NCI-H446 treated with DMSO at 0.1 percent for 48 hours (cell line): ENCODE data around the gene SRGN.

ENCODE experiments used
- DNase-seq: peaks from one replicate; lab custom pipeline; 2025; lab: John Stamatoyannopoulos, UW

SRGN gene

DNA sequence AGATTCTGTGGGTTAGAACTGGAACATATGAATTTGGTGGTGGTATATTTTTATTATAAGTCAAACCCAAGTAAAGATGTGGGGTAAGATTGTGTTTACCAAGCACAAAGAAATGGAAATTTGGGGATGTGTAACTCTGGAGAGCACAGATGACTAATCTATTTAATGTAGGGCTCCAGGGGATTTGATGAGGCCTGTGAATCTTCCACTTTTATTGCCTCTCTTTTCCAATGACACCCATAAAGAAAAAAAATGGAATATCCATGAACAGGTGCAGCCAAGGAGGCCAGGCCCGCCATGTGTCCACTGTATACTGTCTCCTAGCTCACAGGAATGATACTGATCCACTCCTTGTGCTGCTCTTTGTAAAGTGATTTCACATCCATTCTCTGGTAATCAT lies 2.8 kb downstream of the SRGN start:
- no peak for DNase-seq

DNA sequence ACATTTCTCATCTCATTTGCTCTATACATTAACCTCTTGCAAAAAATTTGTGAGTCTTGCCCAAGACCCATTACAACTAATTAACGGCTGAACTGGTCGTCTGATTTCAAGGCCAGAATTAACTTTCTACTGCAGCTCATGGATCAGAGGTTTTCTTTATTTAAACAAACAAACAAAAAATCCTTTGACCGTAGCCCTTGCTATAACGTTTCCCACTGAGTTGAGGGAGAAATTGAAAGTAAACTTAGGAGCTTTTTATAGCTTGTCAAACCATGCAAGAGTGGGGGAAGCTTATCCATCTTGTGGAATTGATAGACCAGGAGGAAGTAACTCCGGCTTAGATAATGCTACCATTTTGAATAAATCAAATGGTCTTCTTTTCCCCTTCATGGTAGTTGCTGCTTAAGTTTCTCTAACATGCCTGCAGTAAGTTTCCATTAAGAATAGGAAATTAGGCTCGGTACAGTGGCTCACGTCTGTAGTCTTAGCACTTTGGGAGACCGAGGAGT lies 3.3 kb downstream of the SRGN start:
- no peak for DNase-seq

DNA sequence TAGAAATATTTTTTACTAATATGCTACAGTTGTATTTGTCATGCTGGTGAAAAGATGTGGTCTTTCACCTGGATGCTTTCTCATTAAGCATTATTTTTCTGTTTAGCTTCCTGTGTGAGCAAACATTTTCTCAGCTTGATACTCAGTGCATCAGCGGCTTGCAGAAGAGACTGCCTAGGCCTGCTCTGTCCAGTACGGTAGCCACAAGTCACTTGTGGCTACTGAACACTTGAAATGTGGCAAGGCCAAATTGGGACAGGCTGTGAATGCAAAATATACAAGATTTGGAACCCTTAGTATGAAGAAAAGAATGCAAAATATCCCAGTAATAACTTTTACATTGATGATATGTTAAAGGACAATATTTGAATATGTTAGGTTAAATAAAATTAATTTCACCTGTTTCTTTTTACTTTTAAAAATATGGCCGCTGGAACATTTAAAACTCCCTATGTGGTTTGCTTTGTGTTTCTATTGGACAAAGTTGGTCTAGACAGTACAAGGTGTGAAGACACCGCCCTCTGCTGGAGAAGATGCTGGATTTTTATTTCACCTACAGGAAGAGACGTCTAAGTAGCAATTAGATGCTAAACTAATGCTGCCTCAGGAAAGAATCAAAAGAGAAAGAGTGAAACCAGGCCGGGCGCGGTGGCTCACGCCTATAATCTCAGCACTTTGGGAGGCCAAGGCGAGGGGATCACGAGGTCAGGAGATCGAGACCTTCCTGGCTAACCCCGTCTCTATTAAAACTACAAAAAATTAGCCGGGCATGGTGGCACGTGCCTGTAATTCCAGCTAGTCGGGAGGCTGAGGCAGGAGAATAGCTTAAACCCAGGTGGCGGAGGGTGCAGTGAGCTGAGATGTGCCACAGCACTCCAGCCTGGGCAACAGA lies 5.3 kb downstream of the SRGN start:
- DNase-seq: peak; percentile 34

DNA sequence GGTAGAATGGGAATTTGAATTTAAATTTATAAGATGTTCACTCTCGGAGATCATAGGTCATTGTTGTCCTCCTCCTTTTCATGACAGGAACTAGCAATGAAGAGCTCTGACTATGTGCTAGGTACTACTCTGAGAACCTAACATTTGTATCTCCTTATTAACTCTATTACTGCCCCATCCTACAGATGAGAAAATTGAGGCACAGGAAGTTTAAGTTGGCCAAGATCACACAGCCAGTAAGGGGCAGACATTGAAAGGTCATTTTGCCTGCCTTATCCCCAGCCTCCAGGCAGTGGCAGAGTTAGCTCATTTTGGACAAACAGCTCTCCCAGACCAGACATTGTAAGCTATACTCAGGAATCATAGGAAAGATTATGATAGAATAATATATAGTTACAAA lies 6.0 kb downstream of the SRGN start:
- DNase-seq: no peak

DNA sequence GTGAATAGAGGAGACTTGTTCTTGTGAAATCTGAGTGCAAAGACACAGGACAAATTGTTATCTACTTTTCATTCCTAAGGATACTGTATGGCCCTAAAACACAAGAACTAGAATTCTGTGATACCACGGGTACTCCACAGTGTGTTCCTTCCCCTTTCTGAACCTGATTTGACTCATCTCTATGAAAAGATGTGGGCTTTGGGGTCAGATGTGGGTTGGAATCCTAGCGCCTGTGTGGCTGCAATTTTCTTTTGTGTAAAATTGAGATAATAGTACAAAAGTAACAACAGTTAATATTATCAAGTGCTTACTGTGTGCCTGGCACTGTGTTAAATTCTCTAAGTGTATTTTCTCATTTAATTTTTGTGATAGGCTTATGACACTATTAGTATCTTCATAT lies 8.1 kb downstream of the SRGN start:
- DNase-seq: no peak

DNA sequence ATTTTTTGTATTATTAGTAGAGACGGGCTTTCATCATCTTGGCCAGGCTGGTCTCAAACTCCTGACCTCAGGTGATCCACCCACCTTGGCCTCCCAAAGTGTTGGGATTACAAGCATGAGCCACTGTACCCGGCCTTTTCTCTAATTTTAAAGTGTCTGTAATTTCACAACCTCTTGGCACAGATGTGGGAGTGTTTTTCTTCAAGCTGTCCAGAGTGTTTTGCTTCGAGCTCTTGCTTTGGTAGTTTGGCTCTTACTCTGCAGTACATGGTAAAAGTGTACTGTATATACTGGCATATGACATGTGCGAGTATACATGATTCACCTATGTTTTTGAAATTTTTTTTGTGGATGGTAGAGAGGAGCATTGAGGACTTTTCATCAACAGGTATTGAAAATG lies 9.8 kb downstream of the SRGN start:
- no peak for DNase-seq

DNA sequence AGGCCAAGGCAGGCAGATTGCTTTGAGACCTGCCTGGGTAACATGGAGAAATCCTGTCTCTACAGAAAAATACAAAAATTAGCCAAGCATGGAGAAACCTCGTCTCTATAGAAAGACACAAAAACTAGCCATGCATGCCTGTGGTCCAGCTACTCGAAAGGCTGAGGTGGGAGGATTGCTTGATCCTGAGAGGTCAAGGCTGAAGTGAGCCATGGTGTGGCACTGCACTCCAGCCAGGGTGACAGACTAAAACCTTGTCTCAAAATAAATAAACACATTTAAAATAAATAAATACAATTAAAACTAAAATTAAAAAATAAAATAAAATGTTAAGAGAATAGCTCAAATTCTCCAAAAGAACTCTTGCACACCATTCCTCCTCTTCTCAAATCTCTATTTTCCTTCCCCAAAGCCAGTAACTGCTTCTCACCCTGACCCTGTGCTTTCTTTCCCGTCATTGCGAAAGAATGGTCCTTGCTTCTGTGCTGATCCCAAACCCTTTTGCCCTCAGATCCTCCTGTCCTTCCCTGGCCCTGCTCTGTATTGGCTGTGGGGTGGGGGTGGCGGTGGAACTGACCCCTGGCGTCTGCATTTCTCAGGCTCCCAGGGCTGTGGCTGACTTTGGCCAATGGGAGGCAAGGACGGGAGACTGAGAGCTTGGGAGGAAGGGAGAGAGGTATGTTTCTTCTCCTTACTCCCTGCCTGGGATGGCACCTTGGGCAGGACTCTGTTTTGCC lies 12.4 kb downstream of the SRGN start:
- no peak for DNase-seq

DNA sequence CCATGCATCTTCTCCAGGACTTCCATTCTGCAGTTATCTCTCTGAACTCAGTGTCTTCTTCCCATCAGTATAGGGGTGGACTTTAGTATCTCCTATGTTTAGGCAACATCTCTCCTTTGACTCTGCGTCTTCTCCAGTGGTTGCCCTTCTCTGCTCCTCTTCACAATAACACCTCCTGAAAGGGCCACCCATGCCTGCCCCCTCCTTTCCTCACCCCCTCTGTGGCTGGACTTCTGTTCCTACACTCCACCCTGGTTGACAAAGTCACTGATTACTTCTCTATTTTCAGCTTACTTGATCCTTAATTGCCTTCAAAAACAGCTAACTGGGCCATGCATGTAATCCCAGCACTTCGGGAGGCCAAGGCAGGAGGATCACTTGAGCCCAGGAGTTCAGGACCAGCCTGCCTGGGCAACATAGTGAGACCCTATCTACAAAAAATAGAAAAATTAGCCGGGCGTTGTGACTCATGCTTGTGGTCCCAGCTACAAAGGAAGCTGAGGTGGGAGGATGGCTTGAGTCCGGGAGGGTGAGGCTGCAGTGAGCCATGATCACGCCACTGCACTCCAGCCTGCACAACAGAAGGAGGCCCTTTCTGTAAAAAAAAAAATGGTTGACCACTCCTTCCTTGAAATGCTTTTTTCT lies 13.7 kb downstream of the SRGN start:
- DNase-seq: no peak

DNA sequence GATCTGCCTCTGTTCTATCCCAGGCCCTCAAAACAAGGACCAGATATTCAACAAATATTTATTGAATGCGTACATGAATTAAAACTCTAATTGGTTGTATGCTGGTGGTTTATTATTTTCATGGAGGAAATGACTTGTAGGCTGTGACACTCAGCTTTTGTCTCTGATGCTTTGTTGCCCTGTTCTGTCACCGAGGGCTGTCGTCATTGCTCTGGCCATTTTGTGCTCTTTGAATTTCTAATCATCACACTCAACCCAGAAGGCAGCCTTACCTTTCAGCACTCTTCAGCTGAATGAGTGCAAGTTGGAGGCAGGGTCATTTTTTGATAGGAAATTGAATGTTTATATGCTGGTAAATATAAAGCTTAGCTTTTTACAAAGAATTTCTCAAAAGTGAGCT lies 14.5 kb downstream of the SRGN start:
- DNase-seq: no peak

DNA sequence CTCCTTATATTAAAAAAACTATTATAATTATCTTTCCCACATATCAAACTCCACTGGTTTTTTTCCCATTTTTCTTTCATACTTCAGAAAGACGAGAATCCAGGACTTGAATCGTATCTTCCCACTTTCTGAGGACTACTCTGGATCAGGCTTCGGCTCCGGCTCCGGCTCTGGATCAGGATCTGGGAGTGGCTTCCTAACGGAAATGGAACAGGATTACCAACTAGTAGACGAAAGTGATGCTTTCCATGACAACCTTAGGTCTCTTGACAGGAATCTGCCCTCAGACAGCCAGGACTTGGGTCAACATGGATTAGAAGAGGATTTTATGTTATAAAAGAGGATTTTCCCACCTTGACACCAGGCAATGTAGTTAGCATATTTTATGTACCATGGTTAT lies 15.9 kb downstream of the SRGN start:
- no peak for DNase-seq

DNA sequence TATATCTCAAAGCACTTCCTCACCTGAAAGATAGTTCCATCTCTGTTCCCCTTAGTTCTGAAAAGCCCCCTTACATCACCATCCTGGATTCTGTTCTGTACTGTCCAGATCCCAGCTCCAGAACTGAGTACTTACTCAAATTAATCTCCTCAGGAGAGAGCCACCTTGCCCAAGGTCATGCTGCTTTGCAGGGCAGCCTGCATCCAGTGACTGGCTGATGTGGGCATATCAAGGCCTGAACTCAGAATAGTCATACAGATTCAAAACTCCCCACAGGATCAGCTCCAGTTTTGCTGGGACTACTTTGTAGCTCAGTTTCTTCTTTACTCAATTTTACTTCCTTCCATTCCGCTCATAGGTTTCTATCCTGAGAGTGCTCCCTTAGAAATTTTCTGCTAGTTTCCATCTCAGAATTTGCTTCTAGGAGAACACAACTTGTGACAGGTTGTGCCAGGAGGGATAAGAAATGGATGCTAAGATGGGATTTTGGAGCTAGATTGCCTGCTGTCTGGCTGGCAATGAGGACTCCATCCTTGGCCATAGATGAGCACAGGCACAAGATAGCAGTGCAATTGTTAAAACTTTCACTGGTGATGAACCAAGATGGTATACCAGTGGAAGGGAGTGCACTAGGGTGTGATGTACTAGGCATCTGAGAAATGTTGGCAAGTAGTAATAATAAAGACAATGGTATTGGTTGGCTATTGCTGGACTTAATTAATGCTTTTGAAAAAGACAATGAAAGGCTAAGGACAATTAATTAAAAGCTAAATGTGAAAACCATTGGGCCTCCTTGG lies 17.3 kb downstream of the SRGN start:
- no peak for DNase-seq

DNA sequence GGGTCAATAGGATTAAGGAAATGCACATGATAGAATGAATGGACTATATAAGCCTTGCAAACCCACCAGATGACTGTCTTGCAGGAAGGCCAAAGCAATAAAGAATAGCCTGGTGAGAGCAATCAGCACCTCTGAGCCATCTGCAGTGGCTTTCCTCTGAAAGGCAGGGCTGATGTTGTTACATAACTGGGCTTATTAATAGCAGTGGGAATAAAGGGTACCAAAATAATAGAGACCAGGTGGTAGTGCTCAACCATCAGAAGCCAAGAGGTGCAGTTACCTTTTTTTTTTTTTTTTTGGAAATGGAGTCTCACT lies 19.2 kb downstream of the SRGN start:
- no peak for DNase-seq

DNA sequence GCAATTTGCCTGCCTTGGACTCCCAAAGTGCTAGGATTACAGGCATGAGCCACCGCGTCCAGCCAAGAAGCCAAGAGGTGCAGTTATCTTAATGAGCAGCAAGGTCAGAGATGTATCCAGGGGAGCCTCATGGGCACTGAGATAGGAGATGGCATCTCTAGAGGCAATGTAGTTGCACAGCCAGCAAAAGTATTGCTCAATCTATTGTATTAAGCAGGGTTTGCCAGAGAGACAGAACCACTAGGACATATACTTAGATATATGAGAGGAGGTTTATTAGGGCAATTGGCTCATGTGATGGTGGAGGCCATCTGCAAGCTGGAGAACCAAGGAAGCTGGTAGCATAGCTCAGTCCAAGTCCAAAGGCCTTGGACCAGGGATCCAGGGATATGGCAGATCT lies 19.8 kb downstream of the SRGN start:
- no peak for DNase-seq

DNA sequence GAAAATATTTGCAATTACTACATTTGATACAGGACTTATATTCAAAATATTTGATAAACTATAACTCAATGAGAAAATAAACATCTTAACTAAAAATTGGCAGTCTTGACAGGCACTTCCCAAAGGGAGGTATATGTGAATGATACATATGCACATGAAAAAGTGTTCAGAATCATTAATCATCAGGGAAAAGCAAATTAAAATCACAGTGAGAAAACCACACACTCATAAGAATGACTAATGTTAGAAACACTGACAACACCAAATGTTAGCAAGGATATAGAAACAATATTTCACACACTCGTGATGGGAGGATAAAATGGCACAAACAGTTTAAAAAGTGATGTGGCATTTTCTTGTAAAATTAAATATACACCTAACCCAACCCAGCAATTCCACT lies 32.0 kb downstream of the SRGN start:
- no peak for DNase-seq

DNA sequence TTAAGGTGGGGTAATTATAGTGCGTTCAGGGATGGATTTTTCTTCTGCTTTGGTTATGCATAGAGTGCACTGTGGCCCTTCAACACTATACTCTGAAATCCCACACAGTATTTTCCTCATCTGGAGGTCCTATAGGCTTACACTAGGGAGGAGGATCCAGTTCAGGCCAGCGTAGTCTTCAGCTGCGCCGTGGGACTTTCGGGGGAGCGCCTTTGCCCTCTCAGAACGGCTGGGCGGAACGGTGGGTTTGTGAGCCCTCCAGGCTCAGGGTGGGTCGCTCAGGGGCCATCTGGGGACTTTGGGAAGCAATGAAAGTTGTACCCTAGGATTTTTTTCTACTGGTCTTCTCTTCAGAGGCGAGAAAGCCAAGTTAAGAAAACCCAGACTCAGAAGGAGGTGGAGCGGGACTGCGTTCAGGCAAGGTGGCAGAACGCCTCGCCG lies 35.4 kb downstream of the SRGN start:
- no peak for DNase-seq

DNA sequence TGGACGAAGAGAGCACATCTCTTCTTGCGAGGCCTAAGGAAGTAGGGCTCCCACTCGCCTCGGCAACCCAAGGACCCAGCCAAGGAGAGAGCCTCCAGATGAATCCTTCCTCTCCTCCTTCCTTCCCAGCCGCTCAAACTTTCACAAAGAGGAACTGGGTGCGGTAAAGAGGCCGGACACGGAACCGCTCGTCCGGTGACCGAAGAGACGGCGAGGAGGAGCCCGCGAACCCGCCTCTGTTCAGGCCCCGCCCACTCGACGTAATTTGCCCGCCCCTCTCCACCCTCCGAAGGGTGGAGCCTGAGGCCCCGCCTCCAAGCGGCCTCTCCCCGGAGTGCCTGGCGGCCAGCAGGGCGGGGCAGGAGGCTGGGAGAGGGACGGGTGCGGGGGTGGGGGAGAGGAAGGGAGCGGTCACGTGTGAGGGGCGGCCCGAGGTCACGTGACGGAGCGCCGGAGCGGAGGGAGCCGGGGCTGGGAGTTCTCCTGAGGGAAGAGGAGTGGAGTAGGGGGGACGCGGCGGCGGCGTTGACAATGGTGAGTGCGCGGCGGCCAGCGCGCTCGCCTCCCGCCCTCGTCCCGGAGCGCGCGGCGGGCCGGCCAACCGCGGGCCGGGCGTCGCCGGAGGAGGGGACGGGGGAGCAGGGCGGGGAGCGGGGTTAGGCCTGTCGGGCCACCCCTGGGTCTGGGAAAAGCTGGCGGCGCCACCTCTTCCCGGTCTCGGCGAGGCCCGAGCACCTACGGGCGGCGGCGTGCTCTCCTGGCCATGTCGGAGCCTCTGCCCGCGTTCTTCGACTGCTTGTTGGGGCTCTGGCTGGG lies 36.1 kb downstream of the SRGN start, which contains the start of gene VPS26A:
TSS of gene VPS26A (plus strand) at position 432 of the 816 bp plus-strand sequence. CDS start at position 532, 100 bp downstream.
- peak; percentile 84 for DNase-seq

DNA sequence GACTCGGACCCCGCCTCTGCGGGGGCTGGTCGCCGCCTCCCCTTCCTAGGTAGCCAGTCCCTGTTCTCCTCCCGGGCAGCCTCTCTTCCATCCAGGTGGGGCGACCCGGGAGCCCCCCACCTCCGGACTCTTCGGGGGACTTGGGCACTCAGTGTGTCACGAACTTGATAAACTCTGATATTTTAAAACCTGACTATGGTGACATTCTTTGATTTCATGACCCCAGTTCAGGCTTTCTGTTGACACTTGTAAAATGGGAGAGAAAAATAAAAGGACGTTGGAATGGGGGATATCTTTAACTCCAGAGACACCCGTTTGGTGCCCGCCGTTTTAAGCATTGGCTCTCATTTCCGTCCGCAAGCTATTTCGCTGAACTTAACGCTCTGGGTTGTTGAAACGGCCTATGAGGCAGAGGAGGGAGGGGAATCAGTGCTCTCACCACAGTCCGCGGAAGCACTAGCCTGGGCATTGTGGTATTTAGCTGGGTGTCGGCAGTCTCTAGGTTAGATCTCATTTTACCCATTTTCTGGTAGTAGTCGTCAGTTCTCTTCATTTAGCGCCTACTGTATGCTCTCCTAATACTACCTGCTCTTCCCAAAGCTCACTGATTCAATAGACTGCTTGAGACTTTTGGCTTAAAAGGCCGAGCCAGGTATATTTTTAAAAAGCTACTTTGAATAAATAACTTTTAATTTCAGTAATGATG lies 36.8 kb downstream of the SRGN start:
- no peak for DNase-seq

DNA sequence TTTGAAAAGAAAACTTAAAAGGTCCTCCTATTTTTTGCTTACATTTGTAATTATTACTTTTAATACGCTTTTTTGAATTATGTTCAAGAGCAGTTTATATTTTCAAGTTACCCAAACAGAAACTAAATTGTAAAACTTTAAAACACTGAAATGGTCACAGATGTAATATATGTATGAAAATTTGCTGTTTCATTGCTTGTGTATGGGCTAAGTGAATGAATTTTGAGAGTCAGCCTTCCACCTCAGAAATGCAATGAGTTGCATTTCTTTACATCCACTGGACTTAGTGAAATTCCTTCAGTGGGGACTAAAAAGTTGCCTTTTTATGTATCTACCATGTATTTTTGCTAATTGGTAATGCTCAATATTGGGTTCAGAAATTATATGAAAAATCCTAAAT lies 37.7 kb downstream of the SRGN start:
- DNase-seq: no peak

DNA sequence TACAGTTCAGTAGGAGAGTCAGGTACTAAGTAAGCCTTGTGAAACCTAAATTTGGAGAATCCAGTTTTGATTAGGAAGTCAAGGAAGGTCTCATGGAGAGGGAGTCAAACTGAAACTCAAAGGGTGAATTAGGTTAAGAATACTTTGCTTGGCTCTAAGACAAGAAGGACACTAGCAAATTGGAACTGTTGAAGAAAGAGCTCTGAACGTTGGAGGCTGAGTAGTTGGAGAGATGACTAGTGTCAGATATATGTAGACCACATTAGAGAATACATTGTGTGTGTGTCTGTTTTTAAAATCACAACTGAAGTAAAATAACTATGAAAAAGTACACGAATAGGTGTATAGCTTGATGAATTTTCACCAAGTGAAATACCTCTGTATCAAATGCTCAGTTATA lies 42.3 kb downstream of the SRGN start:
- DNase-seq: no peak

DNA sequence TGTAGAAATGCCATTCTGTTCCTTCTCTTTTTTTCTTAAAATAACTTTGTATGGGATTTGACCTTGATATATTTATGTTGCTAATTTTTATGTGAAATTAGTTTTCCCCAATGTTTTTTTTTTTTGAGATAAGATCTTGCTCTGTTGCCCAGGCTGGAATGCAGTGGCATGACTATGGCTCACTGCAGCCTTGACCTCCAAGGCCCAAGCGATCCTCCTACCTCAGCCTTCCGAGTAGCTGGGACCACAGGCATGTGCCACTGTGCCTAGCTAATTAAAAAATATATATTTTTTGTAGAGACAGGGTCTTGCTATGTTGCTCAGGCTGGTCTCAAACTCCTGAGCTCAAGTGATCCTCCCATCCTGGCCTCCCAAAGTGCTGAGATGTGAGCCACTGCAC lies 52.1 kb downstream of the SRGN start:
- no peak for DNase-seq
